GM21447 (cell line): ENCODE data around the gene SYNDIG1L.

ENCODE experiments used
- ATAC-seq: cut with Tn5 transposase; IDR thresholded peaks from one replicate; pipeline ENCODE4 v1.9.1; 2021; ENCODE audit not compliant: unreplicated experiment

SYNDIG1L gene

GRCh38 chr14:74362361-74362915 is 63.6 kb downstream of the SYNDIG1L start:
- ATAC-seq, result no peak

DNA sequence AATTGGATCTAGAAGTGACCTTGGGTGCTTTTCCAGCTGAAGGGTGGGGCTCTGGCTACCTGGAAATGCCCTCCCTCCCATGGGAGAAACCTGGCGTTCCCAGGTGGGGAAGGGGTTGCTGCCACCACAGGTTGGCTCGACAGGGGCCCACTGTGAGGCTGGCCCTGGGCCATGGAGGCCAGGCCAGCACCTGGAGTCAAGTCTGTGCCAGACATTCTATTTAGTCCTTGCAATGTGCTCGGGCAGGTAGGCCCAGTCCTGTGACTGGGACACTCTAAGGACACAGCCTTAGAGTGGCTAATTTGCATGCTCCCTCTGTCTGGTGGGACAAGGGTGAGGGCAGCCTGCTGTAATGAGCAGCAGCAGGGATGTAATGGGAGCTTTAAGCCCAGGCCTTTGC is 65.8 kb downstream of the SYNDIG1L start:
- ATAC-seq, result no peak

DNA sequence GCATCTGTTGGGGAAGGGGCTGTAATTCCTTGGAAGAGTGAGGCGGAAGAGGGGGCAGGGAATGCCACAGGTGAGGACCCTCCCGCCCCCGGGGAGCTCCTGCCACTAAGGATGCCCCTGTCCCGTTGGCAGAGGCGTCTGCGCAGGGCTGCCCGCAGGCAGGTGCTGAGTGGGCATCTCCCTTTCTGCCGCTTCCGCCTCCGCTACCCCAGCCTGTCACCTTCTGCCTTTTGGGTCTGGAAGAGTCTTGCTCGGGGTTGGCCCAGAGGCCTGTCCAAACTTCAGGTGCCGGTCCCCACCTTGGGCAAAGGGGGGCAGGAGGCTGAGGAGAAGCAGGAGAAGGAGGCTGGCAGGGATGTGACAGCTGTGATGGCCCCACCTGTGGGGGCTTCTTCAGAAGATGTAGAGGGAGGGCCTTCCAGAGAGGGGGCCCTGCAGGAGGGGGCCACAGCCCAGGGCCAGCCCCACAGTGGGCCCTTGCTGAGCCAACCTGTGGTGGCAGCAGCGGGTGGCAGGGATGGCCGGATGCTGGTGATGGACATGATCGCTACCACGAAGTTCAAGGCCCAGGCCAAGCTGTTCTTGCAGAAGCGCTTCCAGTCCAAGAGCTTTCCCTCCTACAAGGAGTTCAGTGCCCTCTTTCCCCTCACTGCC is 67.7 kb downstream of the SYNDIG1L start:
- ATAC-seq, result no peak

DNA sequence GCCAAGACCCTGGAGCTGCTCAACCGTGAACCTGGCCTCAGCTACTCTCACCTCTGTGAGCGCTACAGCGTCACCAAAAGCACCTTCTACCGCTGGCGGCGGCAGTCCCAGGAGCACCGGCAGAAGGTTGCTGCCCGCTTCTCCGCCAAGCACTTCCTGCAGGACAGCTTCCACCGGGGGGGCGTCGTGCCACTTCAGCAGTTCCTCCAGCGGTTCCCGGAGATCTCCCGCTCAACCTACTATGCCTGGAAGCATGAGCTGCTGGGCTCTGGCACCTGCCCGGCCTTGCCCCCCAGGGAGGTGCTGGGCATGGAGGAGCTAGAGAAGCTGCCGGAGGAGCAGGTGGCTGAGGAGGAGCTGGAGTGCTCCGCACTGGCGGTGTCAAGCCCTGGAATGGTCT is 68.4 kb downstream of the SYNDIG1L start:
- ATAC-seq, result no peak

DNA sequence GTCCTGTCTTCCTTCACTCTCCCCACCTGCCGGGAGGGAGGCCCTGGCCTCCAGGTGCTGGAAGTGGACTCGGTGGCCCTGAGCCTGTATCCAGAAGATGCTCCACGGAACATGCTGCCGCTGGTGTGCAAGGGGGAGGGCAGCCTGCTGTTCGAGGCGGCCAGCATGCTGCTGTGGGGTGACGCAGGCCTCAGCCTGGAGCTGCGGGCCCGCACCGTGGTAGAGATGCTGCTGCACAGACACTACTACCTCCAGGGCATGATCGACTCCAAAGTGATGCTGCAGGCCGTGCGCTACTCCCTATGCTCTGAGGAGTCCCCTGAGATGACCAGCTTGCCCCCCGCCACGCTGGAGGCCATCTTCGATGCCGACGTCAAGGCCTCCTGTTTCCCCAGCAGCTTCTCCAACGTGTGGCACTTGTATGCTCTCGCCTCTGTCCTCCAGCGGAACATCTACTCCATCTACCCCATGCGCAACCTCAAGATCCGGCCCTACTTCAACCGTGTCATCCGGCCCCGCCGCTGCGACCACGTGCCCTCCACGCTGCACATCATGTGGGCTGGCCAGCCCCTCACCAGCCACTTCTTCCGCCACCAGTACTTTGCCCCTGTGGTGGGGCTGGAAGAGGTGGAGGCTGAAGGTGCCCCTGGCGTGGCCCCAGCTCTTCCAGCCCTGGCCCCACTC is 69.0 kb downstream of the SYNDIG1L start:
- ATAC-seq, result no peak
